C1 segment of cervical spinal cord (tissue), 14 donors: ENCODE results near the gene FSIP1.

Experiments used
- DNase-seq, 14 donors: peaks; one replicate each; lab custom pipeline; 2025; lab: John Stamatoyannopoulos, UW

FSIP1 gene

DNA sequence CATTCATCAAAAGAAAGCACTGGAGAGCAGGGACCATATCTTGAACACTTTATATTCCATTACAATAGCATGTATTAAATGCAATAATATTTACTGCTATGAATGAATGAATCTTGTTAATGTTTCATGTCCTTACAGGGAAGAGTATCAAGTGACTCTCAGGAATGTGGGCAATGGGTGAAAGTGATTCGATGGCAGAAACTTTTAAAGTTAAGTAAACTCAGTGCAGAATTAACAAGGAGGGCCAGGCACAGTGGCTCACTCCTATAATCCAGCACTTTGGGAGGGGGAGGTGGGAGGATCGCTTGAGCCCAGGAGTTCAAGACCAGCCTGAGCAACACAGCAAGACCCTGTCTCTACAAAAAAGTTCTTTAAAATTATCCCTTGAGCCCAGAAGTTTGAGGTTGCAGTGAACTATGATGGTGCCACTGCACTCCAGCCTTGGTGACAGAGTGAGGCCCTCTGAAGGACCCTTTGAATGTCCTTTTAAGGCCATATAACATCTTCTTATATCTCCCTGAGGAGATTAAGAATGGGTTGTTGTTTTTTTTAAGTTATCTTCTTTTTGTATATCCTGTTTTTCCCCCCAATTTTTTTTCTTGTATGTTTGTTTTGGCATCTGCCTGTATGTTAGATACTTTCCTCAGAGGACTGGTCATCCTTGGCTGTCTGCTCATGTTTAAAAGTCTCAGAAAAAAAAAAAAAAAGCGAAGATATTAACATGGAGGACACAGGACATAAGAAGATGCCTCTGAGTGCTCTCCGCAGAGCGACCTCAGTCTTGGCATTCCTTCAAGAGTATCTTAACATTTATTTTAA is 9.6 kb upstream of the FSIP1 start:
- DNase-seq, result no peak

DNA sequence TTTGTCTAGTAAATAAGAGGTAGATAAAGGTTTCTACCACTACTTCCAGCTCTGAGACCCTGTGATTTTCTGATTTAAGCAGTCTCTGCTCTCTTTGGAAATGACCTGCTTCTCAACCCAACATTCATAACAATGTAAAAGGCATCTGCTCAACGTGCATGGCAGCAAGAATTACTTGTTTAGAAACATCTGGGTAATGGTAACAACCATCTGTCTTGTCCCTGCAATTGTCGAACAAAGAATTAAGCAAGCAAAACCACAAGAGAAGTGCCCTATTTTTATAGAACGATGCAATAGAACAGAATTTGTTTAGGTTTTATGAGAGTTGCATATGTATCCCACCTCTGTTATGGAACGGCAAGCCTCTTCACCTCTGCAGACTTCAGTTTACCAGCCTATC is 7.1 kb upstream of the FSIP1 start:
- no peak for DNase-seq

DNA sequence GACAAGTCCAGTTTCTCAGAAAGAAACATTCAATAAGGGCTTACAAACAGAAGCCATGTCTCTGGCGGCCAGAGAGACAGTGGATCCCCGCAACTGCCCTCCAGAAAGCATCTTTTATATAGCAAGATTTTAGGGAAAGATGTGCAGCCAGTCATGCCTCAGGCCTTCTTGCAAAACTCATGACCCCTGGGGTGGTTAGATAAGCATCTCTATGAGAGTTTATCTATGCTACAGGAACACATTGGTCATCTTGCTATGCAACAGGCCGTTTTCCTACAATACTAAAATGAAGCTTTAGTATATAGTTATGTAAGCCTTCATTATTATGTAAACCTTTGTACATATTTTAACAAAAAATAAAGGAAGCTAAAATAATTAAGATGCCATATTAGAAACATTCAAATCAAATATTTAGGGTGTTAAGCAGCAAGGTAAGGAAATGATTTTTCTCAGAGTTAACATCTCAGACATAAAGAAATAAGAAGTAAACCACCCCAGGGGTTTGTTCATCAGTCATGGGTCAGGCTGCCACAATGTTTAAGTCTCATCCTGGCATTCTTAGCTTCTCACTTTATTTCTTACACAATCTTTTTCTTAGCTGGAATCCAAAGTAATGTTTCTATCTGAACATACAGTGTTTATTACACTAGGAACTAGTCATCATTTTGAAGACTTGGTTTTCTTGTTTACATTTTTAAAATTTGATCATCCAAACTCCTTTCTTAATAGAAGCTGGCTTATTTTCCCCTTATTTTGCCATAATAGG is 6.3 kb upstream of the FSIP1 start:
- no peak for DNase-seq

DNA sequence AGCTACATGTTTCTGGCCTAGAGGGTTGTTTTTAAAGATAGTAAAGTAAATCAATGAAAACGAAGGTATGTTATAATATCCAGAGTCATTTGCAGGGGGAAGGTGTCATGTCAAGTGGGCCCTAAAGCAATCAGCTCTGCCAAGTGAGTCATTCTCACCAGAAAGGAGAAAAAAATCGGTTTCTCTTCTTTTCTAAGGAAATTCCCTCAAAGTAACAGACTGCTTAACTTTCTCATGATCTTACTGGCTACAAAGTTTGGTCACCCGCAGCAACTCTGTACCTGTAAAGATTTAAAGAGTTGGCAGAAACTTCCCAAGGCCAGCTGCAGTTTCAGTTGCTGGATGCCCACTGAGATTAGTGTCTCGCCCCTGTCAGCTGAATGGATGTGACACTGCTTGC is 5.5 kb upstream of the FSIP1 start:
- no peak for DNase-seq

DNA sequence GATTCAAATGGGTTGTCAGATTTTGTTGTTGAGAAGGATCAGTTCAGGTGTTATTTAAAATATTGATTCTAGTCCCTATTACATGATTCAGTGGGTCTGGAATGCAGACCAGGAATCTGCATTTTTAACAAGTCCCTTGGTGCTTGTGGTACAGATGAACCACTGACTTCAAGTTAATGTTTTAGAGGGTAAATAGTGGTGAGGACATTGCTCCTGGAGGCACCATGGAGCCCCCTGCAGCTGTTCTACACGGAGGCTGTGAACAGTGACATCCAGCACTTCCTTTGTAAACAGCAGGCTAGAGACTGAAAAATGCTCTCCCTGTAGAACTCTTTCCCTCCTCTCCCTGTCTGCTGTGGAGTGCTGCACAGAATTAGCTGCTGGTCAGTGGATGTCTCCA is 4.8 kb upstream of the FSIP1 start:
- DNase-seq, result no peak

DNA sequence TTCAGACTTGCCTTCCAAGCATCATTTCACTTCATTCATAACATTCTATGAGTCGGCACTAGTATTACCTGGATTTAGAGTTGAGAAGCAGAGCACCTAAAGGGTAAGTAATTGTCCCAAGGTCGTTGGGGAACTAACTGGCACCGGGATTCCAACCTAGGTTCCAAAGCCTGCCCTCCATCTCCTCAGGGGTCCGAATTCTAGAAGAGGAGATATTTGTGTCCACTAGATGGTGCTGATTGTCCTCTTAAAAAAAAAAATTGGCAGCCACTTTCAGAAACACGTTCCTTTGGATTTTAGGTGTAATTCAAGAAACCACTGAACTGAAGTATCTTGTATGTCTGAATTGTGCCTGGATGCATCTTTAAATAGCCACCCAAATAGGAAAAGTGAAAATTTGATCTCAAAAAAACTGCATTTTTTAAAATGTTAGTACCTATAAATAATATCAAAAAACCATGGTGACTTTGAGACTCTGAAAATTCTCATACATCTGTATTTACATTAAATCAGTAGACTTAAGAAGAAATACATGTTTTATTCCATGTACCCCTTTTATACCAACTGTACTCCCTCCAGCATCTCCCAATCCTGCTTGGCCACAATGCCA is 3.9 kb upstream of the FSIP1 start:
- peak in 3 of 14 donors; percentile 4 to 53 (median 22) for DNase-seq

DNA sequence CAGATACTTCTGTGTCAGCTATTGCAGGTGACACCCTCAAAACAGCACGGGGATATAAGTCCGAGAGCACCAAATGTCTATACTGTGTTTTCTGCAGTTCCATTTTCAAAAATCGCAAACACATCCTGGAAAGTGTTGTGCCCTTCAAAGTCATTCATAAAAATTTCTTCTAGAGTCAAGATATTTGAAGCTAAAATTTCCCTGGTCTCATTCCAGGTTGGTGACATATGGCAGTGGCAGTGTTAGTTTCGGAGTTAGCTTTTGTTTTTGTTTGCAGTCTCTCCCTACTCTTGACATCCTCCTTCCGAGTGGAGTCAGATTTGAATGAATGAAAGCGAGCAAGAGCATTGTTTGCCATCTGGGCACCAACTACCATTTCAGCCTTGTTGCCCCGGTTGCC is 3.2 kb upstream of the FSIP1 start:
- DNase-seq, result peak in 2 of 14 donors; percentile 1 to 41

DNA sequence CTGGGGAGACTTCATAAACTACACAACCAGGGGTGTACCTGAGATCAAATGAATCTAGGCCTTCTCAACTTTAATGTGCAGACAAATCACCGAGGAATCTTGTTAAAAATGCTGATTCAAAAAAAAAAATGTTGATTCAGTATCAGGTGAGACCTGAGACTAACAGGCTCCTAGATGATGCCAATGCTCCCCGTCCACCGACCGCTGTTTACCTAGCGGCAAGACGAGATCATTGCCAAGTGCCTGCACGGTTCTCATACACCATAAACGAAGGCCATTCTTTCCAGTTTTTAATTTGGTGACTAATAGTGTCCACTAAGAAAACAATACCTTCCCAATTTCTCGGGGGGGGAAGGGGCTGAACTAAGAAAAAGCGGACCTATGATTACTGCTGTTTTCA is 2.5 kb upstream of the FSIP1 start:
- DNase-seq, result no peak

DNA sequence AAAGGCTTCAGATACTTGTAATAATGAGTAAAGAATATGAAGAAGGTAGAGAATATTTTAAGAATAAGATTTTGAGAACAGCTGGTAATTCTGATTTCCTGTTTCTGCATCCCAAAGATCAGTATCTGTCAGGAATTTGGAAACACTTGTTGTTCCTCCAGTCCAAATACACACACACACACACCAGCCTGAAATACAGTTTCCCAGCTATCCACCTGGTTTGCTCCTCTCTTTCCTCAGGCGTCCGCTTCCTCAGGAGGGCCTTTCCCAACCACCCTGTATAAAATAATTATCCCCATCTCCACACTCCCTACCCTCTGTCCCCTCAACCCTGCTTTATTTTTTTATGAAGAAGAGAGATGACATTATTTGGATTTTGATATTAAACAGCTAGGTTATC is 2.0 kb upstream of the FSIP1 start:
- DNase-seq, result no peak

DNA sequence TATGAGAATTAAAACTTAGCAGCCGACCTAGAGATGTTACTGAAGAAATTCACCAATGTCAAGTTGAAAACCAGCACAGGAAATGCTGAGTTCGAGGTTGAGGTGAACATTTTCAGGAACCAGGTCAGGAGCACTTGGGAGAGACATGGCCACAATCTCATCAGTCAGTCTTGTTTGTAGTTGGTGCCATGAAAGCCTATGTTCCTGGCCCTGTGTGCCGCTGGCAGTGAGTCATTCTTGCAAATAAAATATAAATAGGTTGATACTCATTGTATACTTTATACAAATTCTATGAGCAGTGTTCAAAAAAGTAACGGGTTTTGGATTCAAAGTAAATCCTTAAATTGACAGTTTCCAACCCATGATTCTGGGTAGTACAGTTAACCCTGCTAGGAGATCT is 1.5 kb upstream of the FSIP1 start:
- DNase-seq, result no peak

DNA sequence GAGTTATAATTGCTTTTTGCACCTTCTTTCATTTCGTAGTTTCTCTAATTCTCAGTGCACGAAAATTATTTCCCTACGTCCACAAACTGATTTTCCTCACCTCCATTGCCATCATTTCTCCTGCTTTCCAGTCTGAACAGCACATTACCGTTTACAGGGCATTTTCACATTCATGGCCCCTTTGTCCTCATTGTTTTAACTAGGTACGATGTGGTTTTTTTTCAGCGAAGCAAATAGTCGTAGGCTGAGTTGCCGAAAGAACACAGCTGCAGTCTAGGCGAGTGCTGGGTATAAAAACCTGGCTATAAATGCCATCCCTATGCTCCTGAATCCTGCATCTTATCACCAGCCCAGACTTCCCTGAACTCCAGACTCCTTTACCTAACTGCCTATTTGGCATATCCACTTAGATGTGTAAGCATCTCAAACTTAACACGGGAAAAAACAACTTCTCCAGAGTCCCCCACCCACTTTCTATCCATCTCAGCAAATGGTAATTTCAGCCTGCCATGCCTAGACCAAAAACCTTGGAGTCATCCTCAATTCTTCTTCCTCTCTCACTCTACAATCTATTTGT is 691 bp upstream of the FSIP1 start:
- DNase-seq, result peak in 2 of 14 donors; percentile 11 to 31

DNA sequence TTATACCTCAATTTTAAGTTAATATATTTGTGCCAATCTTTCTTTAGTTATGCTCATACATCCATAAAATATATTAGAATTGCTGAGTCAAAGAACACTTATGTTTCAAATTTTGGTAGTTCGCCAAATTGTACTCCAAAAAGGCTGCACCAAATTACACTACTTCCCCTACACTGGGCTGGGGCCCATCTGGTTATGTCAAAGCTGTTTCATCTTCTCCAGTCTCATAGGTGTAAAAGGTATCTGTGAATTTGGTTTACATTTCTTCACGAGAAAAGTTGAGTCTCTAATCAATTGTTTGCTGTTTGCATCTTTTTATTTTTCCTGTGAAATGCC is 706 bp downstream of the FSIP1 start:
- no peak for DNase-seq

DNA sequence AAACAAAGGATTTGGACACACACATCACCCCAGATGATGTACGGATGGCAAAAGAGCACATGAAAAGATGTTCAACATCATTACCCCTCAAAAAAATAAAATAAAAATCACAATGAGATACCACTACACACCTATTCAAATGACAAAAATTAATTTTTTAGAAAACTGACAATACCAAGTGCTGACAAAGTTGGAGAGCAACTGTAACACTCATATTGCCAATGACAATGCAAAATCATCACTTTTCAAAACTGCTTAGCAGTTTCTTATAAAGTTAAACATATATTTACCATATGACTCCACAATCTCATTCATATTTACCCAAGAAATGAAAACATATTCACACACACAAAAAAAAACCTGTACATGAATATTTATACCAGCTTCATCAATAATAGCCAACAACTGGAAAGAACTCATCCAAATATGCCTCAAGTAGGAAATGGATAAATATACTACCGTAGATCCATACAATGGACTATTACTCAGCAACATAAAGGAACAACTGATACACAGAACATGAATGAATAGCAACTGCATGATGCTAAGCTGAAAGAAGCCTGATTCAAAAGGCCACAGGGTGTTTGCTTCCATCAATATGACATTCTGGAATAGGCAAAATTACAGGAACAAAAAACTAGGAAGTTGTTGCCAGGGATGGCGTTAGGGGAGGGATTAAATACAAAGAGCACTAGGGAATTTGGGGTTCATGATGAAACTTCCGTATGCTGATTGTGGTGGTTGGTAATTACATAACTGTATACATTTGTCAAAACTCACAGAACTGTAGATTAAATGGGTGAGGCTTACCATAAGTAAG is 1.3 kb downstream of the FSIP1 start:
- DNase-seq, result no peak

DNA sequence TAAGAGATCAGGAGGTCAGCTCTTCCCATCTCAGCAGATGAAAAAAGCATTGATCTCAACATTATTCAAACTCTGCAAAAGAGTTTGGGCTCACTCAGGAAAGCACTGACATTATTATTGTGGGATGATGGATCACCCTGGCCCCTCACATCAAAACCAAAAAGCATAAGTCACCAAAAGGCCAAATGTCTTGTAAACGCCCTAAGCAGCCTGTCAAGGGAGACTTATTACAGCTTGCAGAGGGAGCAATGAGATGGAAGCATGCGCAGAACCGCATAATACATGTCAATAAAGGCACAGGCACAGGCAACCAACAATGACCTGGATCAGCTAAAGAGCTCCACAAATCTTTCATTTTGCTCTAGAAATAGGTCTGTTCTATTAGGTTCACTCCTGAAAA is 4.6 kb downstream of the FSIP1 start:
- no peak for DNase-seq

DNA sequence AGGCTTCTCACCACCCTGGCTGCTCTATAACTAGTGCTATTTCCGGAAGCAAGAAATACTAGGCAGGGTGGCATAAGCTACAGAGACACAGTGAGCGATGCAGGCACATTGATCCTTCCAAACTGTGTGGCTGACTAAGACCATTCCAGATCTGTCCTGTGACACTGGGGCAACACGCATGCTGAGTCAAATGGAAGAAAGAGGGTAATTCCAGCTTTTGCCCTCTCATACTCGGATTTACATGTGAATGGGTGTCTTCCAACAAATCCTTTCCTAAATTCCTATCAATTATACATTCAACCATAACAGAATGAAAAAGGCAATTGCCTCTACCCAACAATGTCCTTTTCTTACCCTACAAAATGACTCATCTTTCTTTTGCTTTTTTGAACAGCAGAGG is 5.1 kb downstream of the FSIP1 start:
- DNase-seq, result no peak

DNA sequence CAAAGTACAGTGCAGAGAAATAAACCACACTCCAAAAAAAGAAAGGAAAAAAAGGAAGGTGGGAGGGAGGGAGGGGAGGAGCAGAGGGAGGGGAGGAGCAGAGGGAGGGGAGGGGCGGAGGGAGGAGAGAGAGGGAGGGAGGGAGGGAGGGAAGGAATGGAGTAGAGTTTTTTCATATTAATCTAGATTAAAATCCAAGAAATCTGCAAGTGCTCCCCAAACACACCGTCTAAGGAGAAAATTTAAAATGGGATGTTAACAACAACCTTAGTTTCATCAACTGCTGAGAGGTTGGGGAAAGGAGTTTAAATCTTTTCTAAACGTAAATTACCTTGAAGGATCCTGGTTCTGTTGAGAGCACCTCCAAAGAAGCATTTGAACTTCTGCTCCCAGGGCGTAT is 6.6 kb downstream of the FSIP1 start:
- no peak for DNase-seq

DNA sequence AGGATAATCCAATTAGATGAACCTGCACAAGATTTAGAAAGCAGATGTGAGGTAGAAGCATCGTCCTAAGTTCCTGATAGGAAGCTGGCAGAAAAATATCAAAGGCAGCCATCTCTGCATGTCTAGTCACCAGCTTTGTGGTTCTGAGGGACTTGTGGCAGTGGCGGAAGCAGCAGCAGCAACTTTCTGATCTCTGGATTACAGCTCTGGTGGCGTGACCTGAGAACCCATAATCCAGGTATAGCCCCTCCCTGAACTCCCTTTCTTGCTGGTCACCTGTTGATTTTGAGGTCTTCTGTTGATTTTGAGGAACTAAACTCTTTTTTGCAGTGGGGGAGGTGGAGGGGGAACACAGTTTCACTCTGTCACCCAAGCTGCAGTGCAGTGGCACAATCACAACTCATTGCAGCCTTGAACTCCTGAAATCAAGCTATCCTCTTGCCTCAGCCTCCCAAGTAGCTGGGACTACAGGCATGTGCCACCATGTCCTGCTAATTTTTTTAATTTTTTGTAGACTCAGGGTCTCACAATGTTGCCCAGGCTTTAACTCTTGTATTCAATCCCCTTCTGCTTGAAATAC is 7.9 kb downstream of the FSIP1 start:
- no peak for DNase-seq

DNA sequence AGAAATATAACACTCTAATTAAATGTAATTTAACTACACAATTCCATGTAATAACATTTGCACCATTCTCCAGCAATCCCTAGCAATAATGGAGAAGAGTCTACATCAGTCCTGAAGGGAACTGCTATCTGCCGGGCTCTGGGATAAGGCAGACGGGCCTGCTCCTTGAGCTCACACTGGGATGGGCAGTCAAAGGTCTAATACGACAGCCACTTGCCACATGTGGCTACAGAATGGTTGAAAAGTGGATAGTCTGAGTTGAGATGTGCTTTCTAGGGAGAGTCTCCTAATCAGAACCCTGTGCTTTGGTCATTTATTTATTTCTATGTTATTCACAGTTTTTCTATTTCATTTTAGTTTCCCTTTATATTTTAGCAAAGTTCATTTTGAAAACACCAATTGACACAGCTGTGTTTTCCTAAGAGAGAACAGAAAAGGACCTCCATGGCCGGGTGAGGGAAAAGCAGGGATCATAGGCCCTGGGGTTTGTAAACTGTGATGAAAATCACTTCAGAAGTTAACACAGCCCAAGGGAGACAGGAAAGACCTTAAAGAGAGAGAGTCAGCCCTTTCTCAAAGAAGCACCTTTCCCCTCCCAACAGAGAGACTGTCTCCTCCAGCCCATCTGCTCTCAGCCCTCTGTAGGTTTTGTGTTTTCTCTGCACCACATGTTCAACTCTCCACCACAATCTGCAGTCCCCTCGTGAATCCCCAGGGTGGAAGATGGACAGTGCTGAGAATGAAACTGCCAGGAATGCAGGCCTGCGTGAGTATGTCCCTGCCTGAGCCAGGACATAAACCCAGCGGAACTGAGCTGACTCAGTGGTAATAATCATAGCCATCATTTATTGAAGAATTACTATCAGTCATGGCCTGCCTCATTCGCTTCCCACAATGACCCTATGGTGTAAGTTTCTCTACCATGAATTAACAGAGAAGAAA is 11.6 kb downstream of the FSIP1 start:
- peak in 2 of 14 donors; percentile 7 to 14 for DNase-seq

DNA sequence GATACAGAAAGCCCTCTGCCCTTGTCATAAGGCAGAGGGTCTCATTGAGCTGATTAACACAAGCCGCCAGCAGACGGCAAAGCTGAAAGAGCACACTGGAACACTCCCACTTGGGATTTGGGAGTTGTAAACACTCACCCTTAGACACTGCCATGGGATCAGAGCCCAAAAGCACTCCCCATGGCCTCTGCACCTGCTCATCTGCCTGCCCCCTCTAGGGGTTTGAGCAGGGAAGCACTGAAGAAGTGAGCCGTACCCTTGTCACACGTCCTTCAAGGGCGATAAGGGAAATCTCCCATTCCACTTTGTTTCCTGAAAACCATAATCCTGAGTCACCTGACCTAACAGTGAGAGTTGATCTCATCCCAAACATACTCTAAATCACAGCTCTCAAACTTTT is 14.7 kb downstream of the FSIP1 start:
- DNase-seq, result no peak

DNA sequence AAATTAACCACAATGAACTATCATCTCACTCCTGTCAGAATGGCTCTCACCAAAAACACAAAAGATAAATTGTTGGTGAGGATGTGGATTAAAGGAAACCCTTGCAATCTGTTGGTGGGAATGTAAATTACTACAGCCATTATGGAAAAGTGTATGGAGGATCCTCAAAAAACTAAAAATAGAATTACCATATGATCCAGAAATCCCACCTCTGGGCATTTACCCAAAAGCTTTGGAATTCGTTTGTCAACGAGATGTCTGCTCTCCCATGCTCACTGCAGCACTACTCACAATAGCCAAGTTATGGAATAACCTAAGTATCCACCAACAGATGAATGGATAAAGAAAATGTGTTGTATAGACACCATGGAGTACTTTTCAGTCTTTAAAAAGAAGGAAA is 21.6 kb downstream of the FSIP1 start:
- no peak for DNase-seq
